SH-SY5Y (cell line): ENCODE results near the gene CLIC4.

Experiments used
- GATA2 ChIP-seq: IDR thresholded peaks from 2 replicates; pipeline ENCODE4 v1.6.1; 2011; ENCODE audit warnings: mild to moderate bottlenecking, low read depth, low read length
- GATA3 ChIP-seq: IDR thresholded peaks from 2 replicates; pipeline ENCODE4 v1.6.1; 2011; ENCODE audit warnings: low read depth, mild to moderate bottlenecking, low read length, moderate library complexity

The CLIC4 gene

DNA sequence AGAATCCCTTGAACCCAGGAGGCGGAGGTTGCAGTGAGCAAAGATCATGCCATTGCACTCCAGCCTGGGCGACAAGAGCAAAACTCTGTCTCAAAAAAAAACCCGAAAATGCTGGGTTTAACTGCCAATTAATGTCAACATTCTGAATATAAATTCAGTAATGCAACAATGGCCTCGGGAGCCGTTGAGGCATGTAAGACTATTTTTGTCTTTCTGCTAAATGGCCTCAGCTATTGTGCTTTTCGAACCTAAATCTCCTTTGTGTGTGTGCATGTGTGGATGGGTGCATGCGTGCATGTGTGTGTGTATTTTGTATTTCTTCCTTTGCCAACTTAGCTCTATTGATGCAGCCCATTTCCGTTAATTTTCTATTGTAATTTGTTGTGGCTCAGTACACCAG is 31.6 kb downstream of the CLIC4 start:
- TF ChIP-seq GATA3 (no peak), GATA2 (no peak)

GRCh38 chr1:24778141-24778540 is 32.9 kb downstream of the CLIC4 start:
- no peak for TF ChIP-seq GATA3
- no peak for TF ChIP-seq GATA2

GRCh38 chr1:24779689-24780464 is 34.6 kb downstream of the CLIC4 start:
- TF ChIP-seq GATA2: no peak
- TF ChIP-seq GATA3: no peak

- TF ChIP-seq GATA2 (no peak), GATA3 (no peak)
Observed at GRCh38 chr1:24782689-24783088, 37.4 kb downstream of the CLIC4 start.

DNA sequence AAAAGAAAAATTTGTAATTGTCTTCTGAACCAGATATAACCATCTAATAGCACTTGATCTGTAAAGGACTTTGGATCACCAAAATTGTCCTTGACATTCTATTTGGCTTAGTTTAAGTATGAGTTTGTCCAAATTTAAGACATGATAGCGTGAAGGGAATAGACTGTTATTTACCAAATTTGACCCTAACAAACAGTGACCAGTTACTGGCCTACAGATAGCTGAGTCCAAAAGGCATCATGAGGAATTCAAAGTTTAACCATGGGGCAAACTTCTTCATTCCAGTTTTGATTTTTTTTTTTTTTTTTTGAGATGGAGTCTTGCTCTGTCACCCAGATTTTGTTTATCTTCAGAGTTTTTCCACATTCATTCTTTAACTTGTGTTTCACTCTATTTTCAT is 38.5 kb downstream of the CLIC4 start:
- no peak for TF ChIP-seq GATA3
- no peak for TF ChIP-seq GATA2

GRCh38 chr1:24786191-24786590 is 40.9 kb downstream of the CLIC4 start:
- TF ChIP-seq GATA2: no peak
- no peak for TF ChIP-seq GATA3

- TF ChIP-seq GATA3 (no peak), GATA2 (no peak)
Observed at GRCh38 chr1:24790490-24790889, 45.2 kb downstream of the CLIC4 start.

GRCh38 chr1:24793447-24794129 is 48.3 kb downstream of the CLIC4 start:
- no peak for TF ChIP-seq GATA3
- no peak for TF ChIP-seq GATA2

- TF ChIP-seq GATA3 (no peak), GATA2 (no peak)
Observed at GRCh38 chr1:24795236-24795635, 50.0 kb downstream of the CLIC4 start.

DNA sequence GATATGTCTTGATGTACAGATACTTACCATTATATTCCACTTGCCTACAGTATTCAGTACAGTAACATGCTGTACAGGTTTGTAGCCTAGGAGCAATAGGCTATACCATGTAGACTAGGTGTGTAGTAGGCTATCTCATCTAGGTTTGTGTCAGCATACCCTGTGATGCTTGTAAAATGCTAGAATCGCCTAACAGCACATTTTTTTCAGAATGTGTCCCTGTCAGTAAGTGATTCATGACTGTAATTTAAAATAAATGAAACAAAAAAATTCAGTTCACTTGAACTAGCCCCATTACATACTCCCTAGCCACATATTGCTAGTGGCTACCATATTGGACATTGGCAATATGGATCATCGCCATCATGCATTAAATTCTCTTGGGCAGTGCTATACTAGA is 51.3 kb downstream of the CLIC4 start:
- TF ChIP-seq GATA2 (no peak), GATA3 (no peak)

- TF ChIP-seq GATA2 (no peak), GATA3 (no peak)
Observed at GRCh38 chr1:24801176-24801575, 55.9 kb downstream of the CLIC4 start.

DNA sequence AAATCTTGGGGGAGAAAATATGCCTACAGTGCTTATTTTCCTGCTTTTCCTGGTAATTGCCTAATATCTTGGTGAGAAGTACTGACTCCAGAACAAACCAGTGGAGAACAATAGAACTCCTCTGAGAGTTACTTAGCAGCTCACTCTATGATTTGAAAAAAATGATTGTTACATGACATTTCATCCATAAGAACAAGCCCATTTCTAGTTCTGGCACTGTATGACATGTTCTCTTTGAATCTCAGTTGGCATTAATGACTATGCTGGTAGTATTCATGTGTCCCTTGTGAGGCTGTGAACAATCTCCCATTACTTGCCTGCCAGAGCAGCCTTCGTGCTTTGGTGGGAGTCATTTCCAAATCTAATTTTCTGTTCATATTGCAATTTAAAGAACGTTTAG is 58.0 kb downstream of the CLIC4 start:
- TF ChIP-seq GATA3 (no peak), GATA2 (no peak)

GRCh38 chr1:24803987-24804530 is 58.8 kb downstream of the CLIC4 start:
- TF ChIP-seq GATA2: no peak
- no peak for TF ChIP-seq GATA3

DNA sequence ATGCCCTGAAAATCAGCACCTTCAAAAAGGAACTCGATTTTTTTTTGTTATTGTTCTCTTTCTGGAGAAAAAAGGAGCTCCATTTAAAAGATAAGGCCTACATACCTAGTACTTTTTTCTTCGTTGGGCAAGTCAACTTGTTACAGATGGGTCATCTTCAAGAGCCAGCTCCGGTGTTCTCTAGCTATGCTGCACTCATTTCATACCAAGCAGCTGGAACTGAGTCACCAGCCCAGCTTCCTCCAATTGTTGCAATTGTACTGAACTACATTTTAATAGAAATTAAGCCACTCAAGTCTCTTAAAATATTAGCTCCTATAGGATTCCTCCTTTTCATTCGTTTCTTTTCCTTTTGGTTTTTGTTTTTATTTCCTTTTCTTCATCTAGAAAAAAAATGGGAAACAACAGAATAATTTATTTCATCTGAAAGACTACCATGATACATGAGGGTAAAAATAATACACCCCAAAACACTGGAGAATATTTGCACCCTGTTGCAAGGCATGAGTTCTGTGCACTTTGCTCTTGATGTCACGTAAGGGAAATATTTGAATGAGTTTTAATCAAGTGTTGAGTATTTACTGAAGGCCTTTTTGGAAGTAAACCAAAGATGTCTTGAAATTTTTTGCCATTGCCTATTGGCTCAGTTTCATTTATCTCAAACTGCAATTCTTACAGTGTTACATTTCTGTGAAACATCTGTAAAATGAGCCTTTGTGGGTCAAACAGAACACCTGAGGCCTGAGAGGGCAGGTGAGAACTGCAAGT is 60.5 kb downstream of the CLIC4 start:
- TF ChIP-seq GATA3 (no peak), GATA2 (no peak)
